ENCODE data around the gene VAV2. TPM values are rescaled to one million over a fixed set of nuclear protein-coding genes. Genes with fewer than 3 reads are reported as not detected.
A peak's percentile ranks its signal among the peaks of the same experiment; 100 is the strongest.

Gene VAV2
- total RNA-seq, 2 experiments from 2014 or later = 11.0 to 27.8 TPM

DNA sequence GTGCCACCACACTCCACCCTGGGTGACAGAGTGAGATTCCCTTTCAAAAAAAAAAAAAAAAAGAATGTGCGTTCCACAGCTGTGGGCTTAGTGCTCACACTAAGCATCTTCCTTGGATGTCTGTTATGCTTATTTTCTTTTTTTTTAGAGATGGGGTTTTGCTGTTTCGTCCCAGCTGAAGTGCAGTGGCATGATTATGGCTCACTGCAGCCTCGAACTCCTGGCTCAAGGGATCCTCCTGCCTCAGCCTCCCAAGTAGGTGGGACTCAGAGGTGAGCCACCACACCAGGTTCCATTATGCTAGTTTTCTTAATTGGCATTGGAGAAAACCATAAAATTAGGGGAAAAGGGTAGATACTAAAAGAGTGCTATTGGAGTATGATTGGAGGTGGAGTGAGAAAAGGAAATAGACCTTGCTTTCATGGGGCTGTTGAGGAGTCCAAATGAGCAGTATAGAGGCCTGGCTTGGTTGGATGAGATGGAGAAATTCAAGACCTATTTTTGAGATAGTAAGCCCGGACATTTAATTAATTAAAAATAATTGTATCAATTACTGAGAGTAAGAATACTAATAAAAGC, 32.2 kb upstream of the VAV2 start:
- Histone ChIP-seq H3K36me3 (ENCODE audit: insufficient read depth, low read length) (peaks cover 6% of the 10 kb centered on the region; the same call in 1 of the 2 replicates), H2AFZ (ENCODE audit: low read length) (peak overlapping the region; percentile 69; the same call in 1 of the 2 replicates), H3K79me2 (ENCODE audit: insufficient read depth, low read depth, low read length) (no peaks in the 10 kb centered on the region), H4K20me1 (ENCODE audit: insufficient read depth, low read length) (no peaks in the 10 kb centered on the region), H3K27ac (ENCODE audit: low read depth, low read length, poor library complexity, severe bottlenecking) (peak overlapping the region; percentile 54), H3K9me2 (ENCODE audit: insufficient read depth, low read length) (no peaks in the 10 kb centered on the region), H3K4me3 (ENCODE audit: low read depth, low read length, poor library complexity, severe bottlenecking) (peak overlapping the region; percentile 83), H3K9me3 (ENCODE audit: low read length) (no peaks in the 10 kb centered on the region), H3K4me1 (ENCODE audit: insufficient read depth, low read length, poor library complexity, severe bottlenecking) (peaks cover 12% of the 10 kb centered on the region), H3K4me2 (ENCODE audit: low read length) (peak overlapping the region; percentile 45; the same call in 1 of the 2 replicates)
- intact Hi-C loops (cut with micrococcal nuclease; ENCODE audit: unreplicated experiment) = no loop called here
- no peak for DNase-seq (ENCODE audit: low spot score)
- POLR2A ChIA-PET = interaction anchor here (0.8 kb wide), 1 partner anchor 228 kb away, joined by 6 read pairs; no protein-coding TSS in a partner anchor
- BruUV-seq (replicated peaks) = no TSS peak
- no peak for TF ChIP-seq EZH2phosphoT487 (IDR thresholded peaks at IDR 0.05; ENCODE audit: borderline replicate concordance, low read depth, low read length)
- TF ChIP-seq, protein P1, sequence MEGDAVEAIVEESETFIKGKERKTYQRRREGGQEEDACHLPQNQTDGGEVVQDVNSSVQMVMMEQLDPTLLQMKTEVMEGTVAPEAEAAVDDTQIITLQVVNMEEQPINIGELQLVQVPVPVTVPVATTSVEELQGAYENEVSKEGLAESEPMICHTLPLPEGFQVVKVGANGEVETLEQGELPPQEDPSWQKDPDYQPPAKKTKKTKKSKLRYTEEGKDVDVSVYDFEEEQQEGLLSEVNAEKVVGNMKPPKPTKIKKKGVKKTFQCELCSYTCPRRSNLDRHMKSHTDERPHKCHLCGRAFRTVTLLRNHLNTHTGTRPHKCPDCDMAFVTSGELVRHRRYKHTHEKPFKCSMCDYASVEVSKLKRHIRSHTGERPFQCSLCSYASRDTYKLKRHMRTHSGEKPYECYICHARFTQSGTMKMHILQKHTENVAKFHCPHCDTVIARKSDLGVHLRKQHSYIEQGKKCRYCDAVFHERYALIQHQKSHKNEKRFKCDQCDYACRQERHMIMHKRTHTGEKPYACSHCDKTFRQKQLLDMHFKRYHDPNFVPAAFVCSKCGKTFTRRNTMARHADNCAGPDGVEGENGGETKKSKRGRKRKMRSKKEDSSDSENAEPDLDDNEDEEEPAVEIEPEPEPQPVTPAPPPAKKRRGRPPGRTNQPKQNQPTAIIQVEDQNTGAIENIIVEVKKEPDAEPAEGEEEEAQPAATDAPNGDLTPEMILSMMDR (conservative IDR thresholded peaks at IDR 0.05; ENCODE audit: low read length) = no peak
- CTCF ChIA-PET (ENCODE audit: unreplicated experiment) = interaction anchor here (0.6 to 1.6 kb wide), 5 partner anchors 27 to 1506 kb away, joined by 3 to 8 read pairs (median 3); no protein-coding TSS in a partner anchor

DNA sequence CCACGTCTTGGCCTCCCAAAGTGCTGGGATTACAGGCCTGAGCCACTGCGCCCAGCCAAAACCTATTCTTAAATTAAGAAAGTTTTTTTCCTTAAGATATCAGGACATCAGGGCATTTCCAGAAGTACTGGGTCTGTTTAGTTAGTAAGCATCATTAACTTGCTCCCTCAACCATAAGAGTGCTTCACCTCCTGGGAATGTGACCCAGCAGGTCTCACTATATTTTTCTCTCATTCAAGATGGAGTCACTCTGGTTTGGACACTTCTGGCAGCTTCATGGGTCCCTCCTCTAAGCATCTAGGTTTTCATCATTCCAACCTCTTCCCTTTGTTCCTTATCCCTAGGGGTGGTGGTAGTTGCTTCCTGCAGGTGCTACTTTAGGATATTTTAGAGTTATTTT, 22.8 kb upstream of the VAV2 start:
- no peak for TF ChIP-seq EZH2phosphoT487 (IDR thresholded peaks at IDR 0.05; ENCODE audit: borderline replicate concordance, low read depth, low read length)
- TF ChIP-seq, protein P1 (conservative IDR thresholded peaks at IDR 0.05; ENCODE audit: low read length) = no peak
- ChIA-PET CTCF (ENCODE audit: unreplicated experiment) (no interaction called here), POLR2A (no interaction called here)
- Histone ChIP-seq H2AFZ (ENCODE audit: low read length) (no peak overlapping the region), H3K4me1 (ENCODE audit: insufficient read depth, low read length, poor library complexity, severe bottlenecking) (no peaks in the 10 kb centered on the region), H3K4me2 (ENCODE audit: low read length) (no peak overlapping the region), H4K20me1 (ENCODE audit: insufficient read depth, low read length) (no peaks in the 10 kb centered on the region), H3K27ac (ENCODE audit: low read depth, low read length, poor library complexity, severe bottlenecking) (no peak overlapping the region), H3K9me2 (ENCODE audit: insufficient read depth, low read length) (no peaks in the 10 kb centered on the region), H3K9me3 (ENCODE audit: low read length) (no peaks in the 10 kb centered on the region), H3K79me2 (ENCODE audit: insufficient read depth, low read depth, low read length) (no peaks in the 10 kb centered on the region), H3K36me3 (ENCODE audit: insufficient read depth, low read length) (no peaks in the 10 kb centered on the region), H3K4me3 (ENCODE audit: low read depth, low read length, poor library complexity, severe bottlenecking) (no peak overlapping the region)
- BruUV-seq (replicated peaks) = no TSS peak
- intact Hi-C loops (cut with micrococcal nuclease; ENCODE audit: unreplicated experiment) = no loop called here
- no peak for DNase-seq (ENCODE audit: low spot score)

DNA sequence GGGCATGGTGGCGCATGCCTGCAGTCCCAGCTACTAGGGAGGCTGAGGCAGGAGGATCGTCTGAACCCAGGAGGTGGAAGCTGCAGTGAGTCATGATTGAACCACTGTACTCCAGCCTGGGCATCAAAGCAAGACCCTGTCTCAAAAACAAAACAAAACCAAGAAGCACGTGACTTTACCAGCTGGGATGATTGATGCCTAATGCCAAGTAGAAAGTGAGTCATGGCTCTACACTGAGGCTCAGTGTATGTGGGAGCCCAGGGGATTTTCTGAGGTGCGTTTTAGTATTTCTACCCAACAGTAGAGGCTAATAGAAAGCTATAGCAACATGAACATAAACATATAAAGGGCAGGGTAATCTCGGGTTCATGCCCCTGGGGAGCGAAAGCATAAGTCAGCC, 19.3 kb upstream of the VAV2 start:
- TF ChIP-seq EZH2phosphoT487 (IDR thresholded peaks at IDR 0.05; ENCODE audit: borderline replicate concordance, low read depth, low read length) = no peak
- TF ChIP-seq, protein P1 (conservative IDR thresholded peaks at IDR 0.05; ENCODE audit: low read length) = no peak
- no peak for DNase-seq (ENCODE audit: low spot score)
- H3K9me2 ChIP-seq (ENCODE audit: insufficient read depth, low read length) = no peaks in the 10 kb centered on the region
- H3K4me1 ChIP-seq (ENCODE audit: insufficient read depth, low read length, poor library complexity, severe bottlenecking) = no peaks in the 10 kb centered on the region
- H3K36me3 ChIP-seq (ENCODE audit: insufficient read depth, low read length) = no peaks in the 10 kb centered on the region
- intact Hi-C loops (cut with micrococcal nuclease; ENCODE audit: unreplicated experiment) = no loop called here
- no peak overlapping the region for H3K4me3 ChIP-seq (ENCODE audit: low read depth, low read length, poor library complexity, severe bottlenecking)
- no peak overlapping the region for H2AFZ ChIP-seq (ENCODE audit: low read length)
- H3K27ac ChIP-seq (ENCODE audit: low read depth, low read length, poor library complexity, severe bottlenecking) = no peak overlapping the region
- CTCF ChIA-PET (ENCODE audit: unreplicated experiment) = no interaction called here
- no peaks in the 10 kb centered on the region for H4K20me1 ChIP-seq (ENCODE audit: insufficient read depth, low read length)
- BruUV-seq (replicated peaks) = no TSS peak
- no peaks in the 10 kb centered on the region for H3K79me2 ChIP-seq (ENCODE audit: insufficient read depth, low read depth, low read length)
- no peaks in the 10 kb centered on the region for H3K9me3 ChIP-seq (ENCODE audit: low read length)
- no peak overlapping the region for H3K4me2 ChIP-seq (ENCODE audit: low read length)
- POLR2A ChIA-PET = no interaction called here
